Measurements from ENCODE around the gene G6PC1.

DNA sequence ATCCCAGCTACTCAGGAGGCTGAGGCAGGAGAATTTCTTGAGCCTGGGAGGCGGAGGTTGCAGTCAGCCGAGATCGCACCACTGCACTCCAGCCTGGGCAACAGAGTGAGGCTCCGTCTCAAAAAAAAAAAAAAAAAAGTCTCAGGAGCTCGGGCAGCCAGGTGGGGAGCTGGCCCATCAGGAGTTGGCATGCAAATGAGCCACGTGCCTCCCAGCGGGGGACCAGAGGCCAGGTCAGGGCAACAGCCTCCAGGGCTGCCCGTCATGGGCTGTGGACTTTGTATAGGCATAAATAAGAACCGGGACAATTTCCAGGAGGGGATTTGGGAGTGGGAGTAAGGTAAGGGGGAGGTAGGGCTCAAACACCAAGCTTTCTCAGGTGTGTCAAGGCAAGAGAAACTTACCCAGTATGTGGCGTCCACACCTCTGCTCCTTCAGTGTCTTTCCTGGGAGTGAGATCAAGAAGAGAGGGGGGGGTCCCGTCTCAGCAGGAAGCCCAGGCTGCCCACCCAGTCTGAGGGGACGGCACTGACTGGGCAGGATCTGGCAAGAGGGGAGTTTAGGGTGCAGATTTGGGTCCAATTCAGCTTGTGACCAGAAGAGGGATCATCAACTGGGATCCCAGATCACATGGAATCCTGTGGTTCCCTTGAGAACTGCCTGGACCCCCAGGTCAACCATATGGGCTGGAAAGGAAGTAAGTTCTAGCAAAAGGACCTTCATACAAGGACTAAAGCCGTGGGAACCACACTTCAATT, 22.3 kb upstream of the G6PC1 start:
- TF ChIP-seq JUNB (IDR thresholded peaks at IDR 0.05; ENCODE audit: unreplicated experiment) (no peak), CTCF (conservative IDR thresholded peaks at IDR 0.05; ENCODE audit: low read depth in 2 of 2) (peak; percentile 9 to 19; a peak in 2 of 4 replicates), EZH2 (IDR thresholded peaks at IDR 0.05; ENCODE audit: low read depth, unreplicated experiment) (no peak), POLR2AphosphoS5 (IDR thresholded peaks at IDR 0.05; ENCODE audit: low read depth) (no peak), ZNF331 (CRISPR knock-in tag; IDR thresholded peaks at IDR 0.05; ENCODE audit: low read depth) (no peak)
